ENCODE data around the gene C16orf82.

- no peak for TF ChIP-seq CTCF (IDR thresholded peaks at IDR 0.05)
- TF ChIP-seq POLR2AphosphoS5 (IDR thresholded peaks at IDR 0.05), result no peak
- TF ChIP-seq EP300 (IDR thresholded peaks at IDR 0.05), result no peak
Measured at GRCh38 chr16:27108051-27108770, 41.5 kb downstream of the C16orf82 start.

Measured in sigmoid colon (tissue), 4 donors.